Measurements from ENCODE around the gene TEAD2. TPM values are rescaled to one million over a fixed set of nuclear protein-coding genes. Genes with fewer than 3 reads are reported as not detected.
A peak's percentile ranks its signal among the peaks of the same experiment; 100 is the strongest.

The TEAD2 gene
- total RNA-seq, 1 experiment from 2014 or later = 56.2 TPM

DNA sequence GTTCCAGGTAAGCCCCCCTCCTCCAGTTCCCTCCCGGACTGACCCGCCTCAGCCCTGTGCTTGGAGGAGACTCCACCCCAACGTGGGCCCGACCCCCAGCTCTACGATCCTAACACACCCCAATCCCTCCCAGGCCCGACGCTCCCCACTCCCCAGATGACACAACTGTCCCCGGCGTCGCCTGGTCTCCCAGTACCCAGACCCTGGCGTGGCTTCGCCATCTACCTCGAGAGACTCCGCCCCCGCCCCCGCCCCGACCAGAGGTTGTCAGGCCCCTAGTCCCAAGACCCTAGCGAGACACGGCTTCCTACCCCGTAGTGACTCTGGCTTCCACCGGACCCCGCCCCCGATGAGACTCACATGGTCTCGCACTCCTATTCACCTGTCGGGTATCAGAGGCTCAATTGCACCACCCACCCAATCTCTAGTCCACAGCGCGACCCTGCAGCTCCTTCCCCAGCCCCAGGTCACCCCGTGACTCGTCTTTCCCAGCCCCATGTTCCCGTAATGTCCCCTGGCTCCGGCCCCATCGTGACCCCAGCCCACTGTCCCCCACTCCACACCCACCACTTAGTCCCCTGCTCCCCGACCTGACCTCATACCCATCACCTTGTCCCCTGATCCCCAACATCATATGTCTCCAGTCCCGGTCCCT lies 24.1 kb downstream of the TEAD2 start:
- Histone ChIP-seq H3K9me3 (ENCODE audit: low read length) (no peaks in the 10 kb centered on the region), H3K36me3 (ENCODE audit: low read depth, low read length) (peaks cover 17% of the 10 kb centered on the region; the same call in 1 of the 2 replicates), H3K4me3 (ENCODE audit: low read length) (peak overlapping the region; percentile 57; the same call in 1 of the 2 replicates), H3K4me1 (ENCODE audit: insufficient read depth, low read length) (peaks cover 14% of the 10 kb centered on the region), H3K27ac (ENCODE audit: low read length) (no peak overlapping the region), H4K20me1 (ENCODE audit: low read length) (no peaks in the 10 kb centered on the region), H3K9me2 (replicated peaks; ENCODE audit: low read length) (no peaks in the 10 kb centered on the region), H3K4me2 (ENCODE audit: low read length) (peak overlapping the region; percentile 83), H3F3A (ENCODE audit: low read length, unreplicated experiment) (no peaks in the 10 kb centered on the region), H3K27me3 (ENCODE audit: low read length) (no peaks in the 10 kb centered on the region), H3K9ac (ENCODE audit: low read length) (no peak overlapping the region), H3K79me2 (ENCODE audit: low read length) (no peaks in the 10 kb centered on the region), H2AFZ (ENCODE audit: low read length) (0 out of 2 replicates have a peak overlapping the region, but pooled peaks have one; percentile 51)
- ATAC-seq = no peak
- no TSS peak for BruUV-seq (replicated peaks)
- no peak for DNase-seq
- ChIA-PET CTCF (no interaction called here), POLR2A (ENCODE audit: unreplicated experiment) (no interaction called here)
- TF ChIP-seq EZH2phosphoT487 (IDR thresholded peaks at IDR 0.05; ENCODE audit: borderline replicate concordance, low read length) = no peak
- TF ChIP-seq, protein P1, sequence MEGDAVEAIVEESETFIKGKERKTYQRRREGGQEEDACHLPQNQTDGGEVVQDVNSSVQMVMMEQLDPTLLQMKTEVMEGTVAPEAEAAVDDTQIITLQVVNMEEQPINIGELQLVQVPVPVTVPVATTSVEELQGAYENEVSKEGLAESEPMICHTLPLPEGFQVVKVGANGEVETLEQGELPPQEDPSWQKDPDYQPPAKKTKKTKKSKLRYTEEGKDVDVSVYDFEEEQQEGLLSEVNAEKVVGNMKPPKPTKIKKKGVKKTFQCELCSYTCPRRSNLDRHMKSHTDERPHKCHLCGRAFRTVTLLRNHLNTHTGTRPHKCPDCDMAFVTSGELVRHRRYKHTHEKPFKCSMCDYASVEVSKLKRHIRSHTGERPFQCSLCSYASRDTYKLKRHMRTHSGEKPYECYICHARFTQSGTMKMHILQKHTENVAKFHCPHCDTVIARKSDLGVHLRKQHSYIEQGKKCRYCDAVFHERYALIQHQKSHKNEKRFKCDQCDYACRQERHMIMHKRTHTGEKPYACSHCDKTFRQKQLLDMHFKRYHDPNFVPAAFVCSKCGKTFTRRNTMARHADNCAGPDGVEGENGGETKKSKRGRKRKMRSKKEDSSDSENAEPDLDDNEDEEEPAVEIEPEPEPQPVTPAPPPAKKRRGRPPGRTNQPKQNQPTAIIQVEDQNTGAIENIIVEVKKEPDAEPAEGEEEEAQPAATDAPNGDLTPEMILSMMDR (conservative IDR thresholded peaks at IDR 0.05; ENCODE audit: low read depth, low read length) = no peak
- TF ChIP-seq EZH2 (IDR thresholded peaks at IDR 0.05; ENCODE audit: low read length, unreplicated experiment) = no peak
- intact Hi-C loops (cut with micrococcal nuclease) = no loop called here

DNA sequence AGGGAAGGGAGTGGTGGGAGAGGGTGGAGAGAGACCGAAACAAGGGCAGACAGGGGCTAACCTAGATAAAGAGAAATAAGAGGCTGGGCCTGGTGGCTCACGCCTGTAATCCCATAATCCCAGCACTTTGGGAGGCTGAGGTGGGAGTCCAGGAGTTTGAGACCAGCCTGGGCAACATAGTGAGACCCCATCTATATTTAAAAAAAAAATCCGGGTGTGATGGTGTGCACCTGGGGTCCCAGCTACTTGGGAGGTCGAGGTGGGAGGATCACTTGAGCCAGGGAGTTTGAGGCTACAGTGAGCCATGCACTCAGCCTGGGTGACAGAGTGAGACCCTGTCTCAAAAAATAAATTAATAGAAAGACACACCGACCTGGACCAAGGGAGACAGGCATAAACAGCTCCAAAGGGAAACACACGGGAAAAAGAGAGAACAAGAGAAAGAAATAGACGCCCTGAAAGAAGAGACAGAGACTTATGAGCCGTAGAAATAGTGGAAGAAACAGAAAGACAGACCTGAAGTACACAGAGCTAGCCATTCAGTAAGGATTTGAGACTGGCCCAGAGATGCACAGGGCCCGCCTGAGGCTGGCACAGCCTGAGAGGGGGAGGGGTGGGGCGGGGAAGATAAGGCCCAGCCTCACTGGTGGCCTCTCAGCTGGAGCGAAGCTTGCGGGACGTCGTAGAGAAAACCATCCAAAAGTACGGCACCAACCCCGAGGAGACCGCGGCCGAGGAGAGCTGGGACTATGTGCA lies 24.8 kb downstream of the TEAD2 start:
- POLR2A ChIA-PET (ENCODE audit: unreplicated experiment) = no interaction called here
- no TSS peak for BruUV-seq (replicated peaks)

More for the DNA sequence above, 24.8 kb downstream of the TEAD2 start:
- H3K4me2 ChIP-seq (ENCODE audit: low read length) = no peak overlapping the region
- H3K27ac ChIP-seq (ENCODE audit: low read length) = no peak overlapping the region
- H3K27me3 ChIP-seq (ENCODE audit: low read length) = no peaks in the 10 kb centered on the region
- H3K79me2 ChIP-seq (ENCODE audit: low read length) = no peaks in the 10 kb centered on the region
- H3K4me1 ChIP-seq (ENCODE audit: insufficient read depth, low read length) = peaks cover 14% of the 10 kb centered on the region
- no peak for ATAC-seq
- H3K9ac ChIP-seq (ENCODE audit: low read length) = no peak overlapping the region
- H3F3A ChIP-seq (ENCODE audit: low read length, unreplicated experiment) = no peaks in the 10 kb centered on the region
- CTCF ChIA-PET = no interaction called here
- peaks cover 11% of the 10 kb centered on the region; the same call in 1 of the 2 replicates for H3K36me3 ChIP-seq (ENCODE audit: low read depth, low read length)
- H3K4me3 ChIP-seq (ENCODE audit: low read length) = no peak overlapping the region
- no peaks in the 10 kb centered on the region for H3K9me2 ChIP-seq (replicated peaks; ENCODE audit: low read length)
- H2AFZ ChIP-seq (ENCODE audit: low read length) = no peak overlapping the region
- intact Hi-C loops (cut with micrococcal nuclease) = no loop called here
- TF ChIP-seq, protein P1 (conservative IDR thresholded peaks at IDR 0.05; ENCODE audit: low read depth, low read length) = no peak
- TF ChIP-seq EZH2phosphoT487 (IDR thresholded peaks at IDR 0.05; ENCODE audit: borderline replicate concordance, low read length) (no peak), EZH2 (IDR thresholded peaks at IDR 0.05; ENCODE audit: low read length, unreplicated experiment) (no peak)
- no peak for DNase-seq
- no peaks in the 10 kb centered on the region for H4K20me1 ChIP-seq (ENCODE audit: low read length)
- no peaks in the 10 kb centered on the region for H3K9me3 ChIP-seq (ENCODE audit: low read length)
